HCT116 (cell line): ENCODE data around the gene RHNO1.

ENCODE experiments used
- CBX3 ChIP-seq: IDR thresholded peaks from 2 replicates; pipeline ENCODE4 v1.6.1; 2012; ENCODE audit warnings: low read depth
- CEBPB ChIP-seq: IDR thresholded peaks from 2 replicates; pipeline ENCODE4 v1.6.1; 2012; ENCODE audit warnings: low read depth
- CTCF ChIP-seq, 3 experiments: fragments of 200-600 bp in 1 of 3; sonication (generic) in 1 of 3; IDR thresholded peaks in 2 of 3; conservative IDR thresholded peaks in 1 of 3; 2 replicates each; pipeline ENCODE4 v1.5.1; 2012 to 2017; ENCODE audit warnings: low read depth in 2 of 3, low read length in 2 of 3, antibody characterized with exemption in 1 of 3, borderline replicate concordance in 1 of 3, control low read depth in 1 of 3, mild to moderate bottlenecking in 1 of 3, mixed read lengths in 1 of 3, mixed run types in 1 of 3, moderate library complexity in 1 of 3; ENCODE audit not compliant: insufficient read depth in 1 of 3
- EZH2 ChIP-seq: fragments of 200-600 bp; sonication (generic); IDR thresholded peaks from 2 replicates; pipeline ENCODE4 v1.6.1; 2017; ENCODE audit warnings: antibody characterized with exemption, mixed run types
- EZH2phosphoT487 ChIP-seq: fragments of 200-600 bp; IDR thresholded peaks from 2 replicates; pipeline ENCODE4 v1.6.1; 2018; ENCODE audit warnings: antibody characterized with exemption, borderline replicate concordance
- FOSL1 ChIP-seq: IDR thresholded peaks from 2 replicates; pipeline ENCODE4 v1.6.1; 2012; ENCODE audit warnings: low read depth
- POLR2A ChIP-seq: IDR thresholded peaks from 2 replicates; pipeline ENCODE4 v1.7.0; 2011; ENCODE audit warnings: borderline replicate concordance; ENCODE audit not compliant: insufficient read depth, insufficient read length; ENCODE audit errors: extremely low read depth
- POLR2AphosphoS5 ChIP-seq: IDR thresholded peaks from 2 replicates; pipeline ENCODE4 v1.6.1; 2011; ENCODE audit warnings: mild to moderate bottlenecking, low read depth, low read length, moderate library complexity
- SP1 ChIP-seq: IDR thresholded peaks from 2 replicates; pipeline ENCODE4 v1.6.1; 2012; ENCODE audit warnings: low read depth
- ZFX ChIP-seq: fragments of 450-650 bp; IDR thresholded peaks from 2 replicates; pipeline ENCODE4 v1.6.1; 2017

GRCh38 chr12:2857021-2857431 lies 20.0 kb upstream of the RHNO1 start, which contains the start of gene TEX52:
- TF ChIP-seq POLR2A (no peak), CTCF (IDR thresholded peaks at IDR 0.05 in 2 of 3, conservative IDR thresholded peaks at IDR 0.05 in 1 of 3; ENCODE audit: borderline replicate concordance in 1 of 3, insufficient read depth in 1 of 3, low read depth in 2 of 3, low read length in 2 of 3) (no peak), SP1 (no peak), EZH2 (no peak), CBX3 (no peak), ZFX (no peak), EZH2phosphoT487 (no peak), CEBPB (no peak), POLR2AphosphoS5 (no peak), FOSL1 (no peak)
